ENCODE results near the gene EHD2.
"Not testable (repeated sequence)": the region's sequence is repeated elsewhere in the genome, so short reads cannot be mapped to it uniquely, and the experiment has no call there.

The EHD2 gene

GRCh38 chr19:47752440-47753211 is 39.4 kb downstream of the EHD2 start:
- DNase-seq: no peak

GRCh38 chr19:47754206-47755064 is 41.2 kb downstream of the EHD2 start:
- DNase-seq: no peak

- no peak for DNase-seq
Measured at GRCh38 chr19:47755065-47755761, 42.0 kb downstream of the EHD2 start.

DNA sequence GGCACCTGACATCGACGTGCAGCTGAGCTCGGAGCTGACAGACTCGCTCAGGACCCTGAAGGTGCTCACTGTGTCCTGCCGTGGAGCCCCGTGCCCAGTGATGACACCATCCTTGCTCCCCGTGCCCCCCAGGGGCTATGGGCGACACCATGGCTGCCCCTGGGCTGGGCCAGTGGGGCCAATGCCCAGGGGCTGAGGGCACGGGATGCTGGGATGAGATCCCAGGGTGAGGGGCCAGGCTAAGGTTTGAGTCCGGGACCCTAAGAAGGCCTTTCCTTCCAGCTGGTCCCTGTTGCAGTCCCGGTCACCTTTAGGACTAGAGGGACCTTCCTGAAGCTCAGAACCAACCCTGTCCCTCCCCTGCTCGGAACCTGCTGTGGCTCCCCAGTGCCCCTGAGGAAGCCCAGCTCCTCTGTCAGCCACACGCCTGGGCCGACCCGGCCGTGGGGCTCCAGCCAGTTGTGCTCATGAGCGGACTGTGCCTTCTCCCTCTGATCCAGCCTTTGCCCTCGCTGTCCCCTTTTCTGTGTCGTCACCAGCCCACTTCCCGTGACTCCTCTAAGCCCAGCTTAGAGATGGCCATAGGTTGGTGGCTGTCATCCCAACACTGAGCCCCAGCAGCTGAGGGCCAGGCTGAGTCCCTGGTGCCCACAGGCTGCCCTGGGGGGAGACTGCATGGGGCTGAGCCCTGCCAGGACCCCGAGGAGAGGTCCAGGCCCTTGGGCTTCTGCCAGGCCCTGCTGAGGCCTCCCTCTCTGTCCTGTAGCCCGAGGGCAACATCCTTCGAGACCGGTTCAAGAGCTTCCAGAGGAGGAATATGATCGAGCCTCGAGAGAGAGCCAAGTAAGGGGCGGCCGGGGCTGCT is 42.8 kb downstream of the EHD2 start:
- no peak for DNase-seq

DNA sequence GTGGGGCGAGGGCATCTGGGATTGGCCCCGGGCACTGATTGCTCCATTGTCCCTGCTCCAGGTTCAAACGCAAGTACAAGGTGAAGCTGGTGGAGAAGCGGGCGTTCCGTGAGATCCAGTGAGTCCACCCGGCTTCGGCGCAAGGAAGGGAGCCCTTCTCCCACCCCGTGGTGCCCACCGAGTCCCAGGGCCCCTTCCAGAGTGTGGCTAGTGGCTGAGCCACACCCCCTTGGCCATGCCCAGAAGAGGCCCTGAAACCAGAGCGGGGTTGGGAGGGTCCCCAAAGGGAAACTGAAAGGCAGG is 43.4 kb downstream of the EHD2 start:
- no peak for DNase-seq

- no peak for DNase-seq
Measured at GRCh38 chr19:47756953-47757608, 43.9 kb downstream of the EHD2 start.

DNA sequence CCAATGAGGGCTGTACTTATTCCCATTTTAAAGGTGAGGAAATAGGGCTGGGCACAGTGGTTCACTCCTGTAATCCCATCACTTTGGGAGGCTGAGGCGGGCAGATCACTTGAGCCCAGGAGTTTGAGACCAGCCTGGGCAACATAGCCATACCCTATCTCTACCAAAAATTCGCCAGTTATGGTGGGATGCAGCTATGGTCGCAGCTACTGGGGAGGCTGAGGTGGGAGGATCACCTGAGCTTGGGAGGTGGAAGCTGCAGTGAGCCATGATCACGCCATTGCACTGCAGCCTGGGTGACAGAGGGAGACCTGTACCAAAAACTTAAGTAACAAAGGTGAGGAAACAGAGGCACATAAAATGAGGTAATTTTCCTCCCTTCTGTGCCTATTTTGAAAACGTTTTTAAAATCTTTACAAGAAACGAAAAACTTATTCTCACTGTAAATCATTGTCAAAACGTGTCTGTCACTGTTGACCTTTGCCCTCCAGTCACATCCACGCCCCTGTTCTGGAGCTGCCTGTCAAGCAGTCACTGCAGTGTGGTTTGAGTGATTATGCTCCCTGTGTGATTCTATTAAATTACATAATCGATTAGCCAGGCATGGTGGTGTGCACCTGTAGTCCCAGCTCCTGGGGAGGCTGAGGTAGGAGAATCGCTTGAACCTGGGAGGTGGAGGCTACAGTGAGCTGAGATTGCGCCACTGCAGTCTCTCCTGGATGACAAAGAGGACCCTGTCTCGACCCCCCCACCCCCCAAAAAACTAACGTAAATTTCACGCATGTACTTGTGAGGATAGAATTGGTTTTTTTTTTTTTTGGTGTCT is 44.6 kb downstream of the EHD2 start:
- no peak for DNase-seq

DNA sequence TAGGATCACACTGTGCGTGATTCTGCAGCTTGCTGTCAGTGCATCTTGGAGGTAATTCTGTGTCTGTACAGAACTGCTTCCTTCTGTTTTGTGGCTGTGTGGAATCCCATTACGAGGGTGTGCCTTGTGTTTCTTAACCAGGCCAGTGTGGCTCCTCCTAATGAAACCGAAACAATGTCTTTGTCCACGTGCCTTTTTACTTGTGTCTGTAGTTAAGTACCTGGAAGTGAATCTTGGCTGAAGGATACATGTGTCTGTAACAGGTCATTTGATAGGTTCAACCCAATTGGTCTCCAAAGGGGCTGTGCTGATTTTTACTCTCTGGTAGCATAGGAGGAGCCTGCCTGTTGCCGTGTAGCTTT is 45.2 kb downstream of the EHD2 start:
- no peak for DNase-seq

DNA sequence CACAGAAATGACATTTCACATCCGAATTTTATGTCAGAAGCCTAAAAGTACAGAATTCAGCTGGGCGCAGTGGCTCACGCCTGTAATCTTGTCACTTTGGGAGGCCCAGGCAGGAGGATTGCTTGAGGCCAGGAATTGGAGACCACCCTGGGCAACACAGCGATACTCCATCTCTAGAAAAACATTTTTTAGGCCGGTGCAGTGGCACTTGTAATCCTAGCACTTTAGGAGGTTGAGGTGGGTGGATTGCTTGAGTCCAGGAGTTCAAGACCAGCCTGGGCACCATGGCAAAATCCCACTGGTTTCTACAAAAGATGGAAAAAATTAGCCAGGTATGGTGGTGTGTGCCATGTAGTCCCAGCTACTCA is 47.4 kb downstream of the EHD2 start:
- no peak for DNase-seq

GRCh38 chr19:47761566-47761965 is 48.3 kb downstream of the EHD2 start:
- no peak for DNase-seq

DNA sequence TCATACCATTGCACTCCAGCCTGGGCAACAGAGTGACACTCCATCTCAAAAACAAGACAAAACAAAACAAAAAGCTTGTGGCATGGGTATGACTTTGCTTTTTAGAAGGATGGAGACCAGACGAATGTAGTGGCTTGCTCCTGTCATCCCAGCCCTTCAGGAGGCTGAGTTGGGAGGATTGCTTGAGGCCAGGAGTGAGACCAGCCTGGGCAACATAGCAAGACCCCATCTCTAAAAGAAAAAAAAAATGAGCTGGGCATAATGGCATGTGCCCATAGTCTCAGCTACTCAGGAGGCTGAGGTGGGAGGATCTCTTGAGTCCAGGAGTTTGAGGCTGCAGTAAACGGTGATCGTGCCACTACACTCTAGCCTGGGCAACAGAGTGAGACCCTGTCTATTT is 48.9 kb downstream of the EHD2 start:
- no peak for DNase-seq

GRCh38 chr19:47762615-47763308 is 49.5 kb downstream of the EHD2 start:
- DNase-seq: no peak

DNA sequence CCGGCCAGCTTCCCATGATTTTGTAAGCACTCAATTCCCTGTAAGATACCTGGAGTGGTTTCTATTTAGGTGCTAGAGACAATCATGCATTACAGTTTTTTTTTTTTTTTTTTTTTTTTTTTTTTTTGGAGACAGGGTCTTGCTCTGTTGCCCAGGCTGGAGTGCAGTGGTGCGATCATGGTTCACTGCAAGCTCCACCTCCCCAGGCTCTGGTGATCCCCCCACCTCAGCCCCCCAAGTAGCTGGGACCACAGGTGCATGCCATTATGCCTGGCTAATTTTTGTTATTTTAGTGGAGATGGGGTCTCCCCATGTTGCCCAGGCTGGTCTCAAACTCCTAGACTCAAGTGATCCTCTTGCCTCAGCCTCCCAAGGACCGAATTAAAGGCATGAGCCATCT is 51.5 kb downstream of the EHD2 start:
- DNase-seq: not testable (repeated sequence)

- DNase-seq: peak; percentile 78
Measured at GRCh38 chr19:47765523-47766358, 52.5 kb downstream of the EHD2 start.

- no peak for DNase-seq
Measured at GRCh38 chr19:47766359-47766620, 53.1 kb downstream of the EHD2 start.

- DNase-seq: no peak
Measured at GRCh38 chr19:47766670-47767069, 53.4 kb downstream of the EHD2 start.

GRCh38 chr19:47767349-47767748 is 54.1 kb downstream of the EHD2 start:
- no peak for DNase-seq

GRCh38 chr19:47768604-47769003 is 55.4 kb downstream of the EHD2 start:
- DNase-seq: no peak

GRCh38 chr19:47769534-47769933 is 56.3 kb downstream of the EHD2 start:
- no peak for DNase-seq

DNA sequence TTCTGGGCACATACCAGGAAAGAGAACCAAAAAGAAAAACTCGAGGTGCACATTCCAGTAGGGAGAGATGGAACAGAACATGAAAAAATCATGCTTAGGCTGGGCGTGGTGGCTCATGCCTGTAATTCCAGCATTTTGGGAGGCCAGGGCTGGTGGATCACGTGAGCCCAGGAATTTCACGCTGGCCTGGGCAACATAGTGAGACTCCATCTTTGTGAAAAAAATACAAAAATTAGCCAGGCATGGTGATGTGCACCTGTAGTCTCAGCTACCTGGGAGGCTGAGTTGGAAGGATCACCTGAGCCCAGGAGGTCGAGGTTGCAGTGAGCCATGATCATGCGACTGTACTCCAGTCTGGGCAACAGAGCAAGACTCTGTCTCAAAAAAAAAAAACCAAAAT is 58.1 kb downstream of the EHD2 start:
- DNase-seq: not testable (repeated sequence)

Measured in hematopoietic multipotent progenitor cell treated with erythropoietin and hydrocortisone succinate and interleukin-3 and kit ligand, for 6 days (in vitro differentiated cells).